ENCODE results near the gene NFATC1. TPM values are rescaled to one million over a fixed set of nuclear protein-coding genes. Genes with fewer than 3 reads are reported as not detected.

The NFATC1 gene
- total RNA-seq, result 21.9 TPM

DNA sequence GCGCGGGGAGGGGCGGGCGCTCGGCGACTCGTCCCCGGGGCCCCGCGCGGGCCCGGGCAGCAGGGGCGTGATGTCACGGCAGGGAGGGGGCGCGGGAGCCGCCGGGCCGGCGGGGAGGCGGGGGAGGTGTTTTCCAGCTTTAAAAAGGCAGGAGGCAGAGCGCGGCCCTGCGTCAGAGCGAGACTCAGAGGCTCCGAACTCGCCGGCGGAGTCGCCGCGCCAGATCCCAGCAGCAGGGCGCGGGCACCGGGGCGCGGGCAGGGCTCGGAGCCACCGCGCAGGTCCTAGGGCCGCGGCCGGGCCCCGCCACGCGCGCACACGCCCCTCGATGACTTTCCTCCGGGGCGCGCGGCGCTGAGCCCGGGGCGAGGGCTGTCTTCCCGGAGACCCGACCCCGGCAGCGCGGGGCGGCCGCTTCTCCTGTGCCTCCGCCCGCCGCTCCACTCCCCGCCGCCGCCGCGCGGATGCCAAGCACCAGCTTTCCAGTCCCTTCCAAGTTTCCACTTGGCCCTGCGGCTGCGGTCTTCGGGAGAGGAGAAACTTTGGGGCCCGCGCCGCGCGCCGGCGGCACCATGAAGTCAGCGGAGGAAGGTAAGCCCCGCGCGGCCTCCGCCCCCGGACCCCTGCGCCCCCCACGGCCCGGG is at the start of gene NFATC1:
NFATC1 (plus strand) TSS at position 170 of the 644 bp plus-strand sequence; CDS start at position 465, 295 bp downstream.
- Histone ChIP-seq H3K27ac (peak within 1 kb of the TSS; percentile 91), H3K27me3 (no peaks in the 10 kb centered on the region), H3K4me3 (peak within 1 kb of the TSS; percentile 53 to 88), H3K9me3 (no peaks in the 10 kb centered on the region), H3K36me3 (no peaks in the 10 kb centered on the region), H3K4me1 (peaks cover 38% of the 10 kb centered on the region)
- intact Hi-C loops (cut with DNase I), result loop anchor here (2.0 to 5.0 kb wide), 2 partner anchors 61 to 111 kb away; no protein-coding TSS in a partner anchor
- DNase-seq (ENCODE audit: extremely low spot score in 2 of 2), result no peak
- peak in 1 of 2 donors; percentile 34 for TF ChIP-seq POLR2AphosphoS5 (IDR thresholded peaks at IDR 0.05; ENCODE audit: insufficient read depth in 1 of 2, low read depth in 1 of 2)
- TF ChIP-seq, protein P1, sequence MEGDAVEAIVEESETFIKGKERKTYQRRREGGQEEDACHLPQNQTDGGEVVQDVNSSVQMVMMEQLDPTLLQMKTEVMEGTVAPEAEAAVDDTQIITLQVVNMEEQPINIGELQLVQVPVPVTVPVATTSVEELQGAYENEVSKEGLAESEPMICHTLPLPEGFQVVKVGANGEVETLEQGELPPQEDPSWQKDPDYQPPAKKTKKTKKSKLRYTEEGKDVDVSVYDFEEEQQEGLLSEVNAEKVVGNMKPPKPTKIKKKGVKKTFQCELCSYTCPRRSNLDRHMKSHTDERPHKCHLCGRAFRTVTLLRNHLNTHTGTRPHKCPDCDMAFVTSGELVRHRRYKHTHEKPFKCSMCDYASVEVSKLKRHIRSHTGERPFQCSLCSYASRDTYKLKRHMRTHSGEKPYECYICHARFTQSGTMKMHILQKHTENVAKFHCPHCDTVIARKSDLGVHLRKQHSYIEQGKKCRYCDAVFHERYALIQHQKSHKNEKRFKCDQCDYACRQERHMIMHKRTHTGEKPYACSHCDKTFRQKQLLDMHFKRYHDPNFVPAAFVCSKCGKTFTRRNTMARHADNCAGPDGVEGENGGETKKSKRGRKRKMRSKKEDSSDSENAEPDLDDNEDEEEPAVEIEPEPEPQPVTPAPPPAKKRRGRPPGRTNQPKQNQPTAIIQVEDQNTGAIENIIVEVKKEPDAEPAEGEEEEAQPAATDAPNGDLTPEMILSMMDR (IDR thresholded peaks at IDR 0.05), result no peak
- TF ChIP-seq POLR2A (IDR thresholded peaks at IDR 0.05), result peak in 1 of 2 donors; percentile 28

DNA sequence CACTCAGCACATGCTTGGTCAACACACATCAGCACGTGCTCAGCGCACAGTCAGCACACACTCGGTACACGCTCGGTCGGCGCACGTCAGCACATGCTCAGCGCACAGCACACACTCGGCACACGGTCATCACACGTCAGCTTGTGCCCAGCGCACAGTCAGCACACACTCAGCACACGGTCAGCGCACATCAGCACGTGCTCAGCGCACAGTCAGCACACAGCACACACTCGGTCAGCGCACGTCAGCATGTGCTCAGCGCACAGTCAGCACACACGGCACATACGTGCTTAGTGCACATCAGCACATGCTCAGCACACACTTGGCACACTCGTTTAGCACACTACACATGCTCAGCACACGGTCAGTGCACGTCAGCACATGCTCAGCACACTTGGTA is 49.7 kb upstream of the NFATC1 start:
- H3K9me3 ChIP-seq, result no peaks in the 10 kb centered on the region
- no peaks in the 10 kb centered on the region for H3K27me3 ChIP-seq
- H3K27ac ChIP-seq, result no peak overlapping the region
- H3K36me3 ChIP-seq, result peaks cover 0 to 65% of the 10 kb centered on the region in 2 donors
- intact Hi-C loops (cut with DNase I), result no loop called here
- no peaks in the 10 kb centered on the region for H3K4me1 ChIP-seq
- DNase-seq (ENCODE audit: extremely low spot score in 2 of 2), result no peak
- H3K4me3 ChIP-seq, result no peak overlapping the region
- TF ChIP-seq, protein P1 (IDR thresholded peaks at IDR 0.05), result no peak
- TF ChIP-seq POLR2AphosphoS5 (IDR thresholded peaks at IDR 0.05; ENCODE audit: insufficient read depth in 1 of 2, low read depth in 1 of 2), result no peak
- no peak for TF ChIP-seq POLR2A (IDR thresholded peaks at IDR 0.05)

DNA sequence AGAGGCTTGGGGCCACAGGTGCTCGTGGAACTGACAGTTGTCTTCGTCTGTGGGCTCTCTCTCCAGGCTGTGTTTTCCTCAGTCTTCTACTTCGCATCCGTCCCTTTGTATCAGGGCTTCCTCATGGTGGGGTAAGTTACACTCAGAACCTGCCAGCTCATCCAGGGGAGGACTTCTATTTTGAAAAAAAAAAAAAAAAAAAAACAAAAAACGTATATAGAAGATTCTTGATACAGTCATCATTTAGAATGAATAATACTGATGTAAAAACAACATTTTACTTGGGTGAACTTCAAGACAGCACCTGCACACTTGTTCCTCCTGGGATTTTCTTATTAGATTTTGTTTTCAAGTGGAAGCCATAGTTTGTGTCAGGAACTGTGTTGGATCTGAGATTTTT is 47.7 kb upstream of the NFATC1 start:
- H3K4me3 ChIP-seq, result no peak overlapping the region
- H3K4me1 ChIP-seq, result no peaks in the 10 kb centered on the region
- no peaks in the 10 kb centered on the region for H3K27me3 ChIP-seq
- peaks cover 0 to 69% of the 10 kb centered on the region in 2 donors for H3K36me3 ChIP-seq
- no peak for TF ChIP-seq POLR2AphosphoS5 (IDR thresholded peaks at IDR 0.05; ENCODE audit: insufficient read depth in 1 of 2, low read depth in 1 of 2)
- no peak for TF ChIP-seq POLR2A (IDR thresholded peaks at IDR 0.05)
- TF ChIP-seq, protein P1 (IDR thresholded peaks at IDR 0.05), result no peak
- intact Hi-C loops (cut with DNase I), result no loop called here
- DNase-seq (ENCODE audit: extremely low spot score in 2 of 2), result no peak
- no peaks in the 10 kb centered on the region for H3K9me3 ChIP-seq
- no peak overlapping the region for H3K27ac ChIP-seq

DNA sequence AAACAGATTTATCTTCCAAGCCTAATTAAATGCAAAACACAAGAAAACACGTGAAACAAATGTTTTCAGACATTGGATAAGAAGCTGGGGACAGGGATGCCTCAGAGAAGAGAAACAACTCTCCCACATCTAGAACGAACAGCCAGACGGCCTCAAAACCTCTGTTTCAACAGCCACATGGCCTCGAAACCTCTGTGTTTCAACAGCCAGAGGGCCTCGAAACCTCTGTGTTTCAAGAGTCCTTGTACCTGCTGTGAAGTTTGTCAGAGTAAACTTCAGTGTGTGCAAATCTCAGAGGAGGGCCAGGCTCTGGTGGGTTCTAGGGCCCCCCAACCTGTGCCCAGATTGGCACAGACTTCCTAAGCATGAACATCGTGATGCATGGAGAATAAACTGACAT is 43.3 kb upstream of the NFATC1 start:
- TF ChIP-seq, protein P1 (IDR thresholded peaks at IDR 0.05), result no peak
- TF ChIP-seq POLR2AphosphoS5 (IDR thresholded peaks at IDR 0.05; ENCODE audit: insufficient read depth in 1 of 2, low read depth in 1 of 2) (no peak), POLR2A (IDR thresholded peaks at IDR 0.05) (no peak)
- H3K27me3 ChIP-seq, result no peaks in the 10 kb centered on the region
- no peak overlapping the region for H3K4me3 ChIP-seq
- H3K27ac ChIP-seq, result no peak overlapping the region
- intact Hi-C loops (cut with DNase I), result no loop called here
- no peaks in the 10 kb centered on the region for H3K9me3 ChIP-seq
- DNase-seq (ENCODE audit: extremely low spot score in 2 of 2), result no peak
- H3K36me3 ChIP-seq, result peaks cover 0 to 29% of the 10 kb centered on the region in 2 donors
- no peaks in the 10 kb centered on the region for H3K4me1 ChIP-seq

DNA sequence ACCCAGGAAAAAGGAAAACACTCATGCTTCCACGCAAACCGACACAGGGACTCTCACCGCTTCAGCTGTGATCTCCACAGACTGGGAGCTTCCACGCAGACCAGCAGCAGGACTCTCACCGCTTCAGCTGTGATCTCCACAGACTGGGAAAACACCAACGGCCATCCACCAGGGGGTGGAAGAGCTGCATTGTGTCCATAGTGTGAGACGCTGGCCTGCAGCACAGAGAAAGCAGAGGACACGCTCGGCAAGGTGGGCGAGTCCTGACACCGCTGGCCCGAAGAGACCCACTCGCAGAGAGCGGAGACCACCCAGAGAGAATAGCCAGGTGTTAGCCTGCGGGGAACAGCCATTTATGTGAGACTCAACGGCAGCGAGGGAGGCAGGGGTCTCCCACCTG is 42.5 kb upstream of the NFATC1 start:
- H3K36me3 ChIP-seq, result peaks cover 0 to 21% of the 10 kb centered on the region in 2 donors
- intact Hi-C loops (cut with DNase I), result no loop called here
- no peaks in the 10 kb centered on the region for H3K9me3 ChIP-seq
- H3K4me3 ChIP-seq, result no peak overlapping the region
- TF ChIP-seq, protein P1 (IDR thresholded peaks at IDR 0.05), result no peak
- TF ChIP-seq POLR2A (IDR thresholded peaks at IDR 0.05) (no peak), POLR2AphosphoS5 (IDR thresholded peaks at IDR 0.05; ENCODE audit: insufficient read depth in 1 of 2, low read depth in 1 of 2) (no peak)
- no peaks in the 10 kb centered on the region for H3K4me1 ChIP-seq
- no peak overlapping the region for H3K27ac ChIP-seq
- no peaks in the 10 kb centered on the region for H3K27me3 ChIP-seq
- DNase-seq (ENCODE audit: extremely low spot score in 2 of 2), result no peak

All from vagina (tissue), 2 donors.